HL-60 (cell line): ENCODE measurements around the gene SPPL2C.

Source experiments
- DNase-seq, 2 experiments: peaks; one replicate each; pipeline ENCODE4 v3.0.0-alpha.2; 2010 to 2020; ENCODE audit warnings: low read depth in 1 of 2, low spot score in 1 of 2
- H3K27ac ChIP-seq: fragments of 250-450 bp; sonication (Bioruptor Pico); replicated peaks from 2 replicates; pipeline ENCODE4 v1.5.1; 2020; ENCODE audit warnings: mild to moderate bottlenecking, moderate library complexity
- H3K27me3 ChIP-seq: fragments of 250-450 bp; sonication (Bioruptor Pico); 2 replicates; pipeline ENCODE4 v1.5.1; 2021; ENCODE audit warnings: mild to moderate bottlenecking, moderate library complexity; ENCODE audit not compliant: insufficient read depth, poor library complexity, severe bottlenecking
- H3K4me3 ChIP-seq: replicated peaks from 2 replicates; pipeline ENCODE4 v1.5.1; 2011; ENCODE audit warnings: mild to moderate bottlenecking, control low read depth, low read length; ENCODE audit not compliant: insufficient read depth
- CTCF ChIP-seq: IDR thresholded peaks from one replicate; pipeline ENCODE4 v1.5.1; 2011; ENCODE audit warnings: low read length, control low read depth, inconsistent platforms; ENCODE audit not compliant: insufficient read depth
- GABPA ChIP-seq: IDR thresholded peaks from 2 replicates; pipeline ENCODE4 v1.6.1; 2012; ENCODE audit warnings: low read depth
- POLR2AphosphoS5 ChIP-seq: IDR thresholded peaks from 2 replicates; pipeline ENCODE4 v1.6.1; 2012; ENCODE audit warnings: low read depth
- REST ChIP-seq: IDR thresholded peaks from 2 replicates; pipeline ENCODE4 v1.6.1; 2012; ENCODE audit warnings: low read depth; ENCODE audit not compliant: insufficient replicate concordance
- SPI1 ChIP-seq: IDR thresholded peaks from 2 replicates; pipeline ENCODE4 v1.6.1; 2012; ENCODE audit warnings: low read depth, mild to moderate bottlenecking, borderline replicate concordance

The SPPL2C gene

GRCh38 chr17:45836047-45837044 lies 8.3 kb upstream of the SPPL2C start:
- Histone ChIP-seq H3K4me3 (no peak overlapping the region), H3K27me3 (peaks cover 2% of the 10 kb centered on the region), H3K27ac (no peak overlapping the region)
- TF ChIP-seq POLR2AphosphoS5: no peak
- TF ChIP-seq REST: no peak
- no peak for TF ChIP-seq SPI1
- TF ChIP-seq CTCF: no peak
- TF ChIP-seq GABPA: no peak
- DNase-seq: no peak

- DNase-seq: no peak
- Histone ChIP-seq H3K27me3 (peaks cover 2% of the 10 kb centered on the region), H3K4me3 (no peak overlapping the region), H3K27ac (no peak overlapping the region)
- TF ChIP-seq SPI1 (no peak), GABPA (no peak), CTCF (no peak), POLR2AphosphoS5 (no peak), REST (no peak)
Measured at GRCh38 chr17:45837187-45837586, 7.5 kb upstream of the SPPL2C start.

GRCh38 chr17:45837603-45838002 lies 7.1 kb upstream of the SPPL2C start:
- no peak for DNase-seq
- Histone ChIP-seq H3K27ac (no peak overlapping the region), H3K27me3 (peaks cover 2% of the 10 kb centered on the region), H3K4me3 (no peak overlapping the region)
- TF ChIP-seq REST (no peak), CTCF (no peak), POLR2AphosphoS5 (no peak), GABPA (no peak), SPI1 (no peak)
